NCI-H446 treated with DMSO at 0.1 percent for 48 hours (cell line): Measurements from ENCODE around the gene F2RL1.
"Not testable (repeated sequence)": the region's sequence is repeated elsewhere in the genome, so short reads cannot be mapped to it uniquely, and the experiment has no call there.

ENCODE experiments used
- DNase-seq: peaks from one replicate; lab custom pipeline; 2025; lab: John Stamatoyannopoulos, UW

F2RL1 gene

DNA sequence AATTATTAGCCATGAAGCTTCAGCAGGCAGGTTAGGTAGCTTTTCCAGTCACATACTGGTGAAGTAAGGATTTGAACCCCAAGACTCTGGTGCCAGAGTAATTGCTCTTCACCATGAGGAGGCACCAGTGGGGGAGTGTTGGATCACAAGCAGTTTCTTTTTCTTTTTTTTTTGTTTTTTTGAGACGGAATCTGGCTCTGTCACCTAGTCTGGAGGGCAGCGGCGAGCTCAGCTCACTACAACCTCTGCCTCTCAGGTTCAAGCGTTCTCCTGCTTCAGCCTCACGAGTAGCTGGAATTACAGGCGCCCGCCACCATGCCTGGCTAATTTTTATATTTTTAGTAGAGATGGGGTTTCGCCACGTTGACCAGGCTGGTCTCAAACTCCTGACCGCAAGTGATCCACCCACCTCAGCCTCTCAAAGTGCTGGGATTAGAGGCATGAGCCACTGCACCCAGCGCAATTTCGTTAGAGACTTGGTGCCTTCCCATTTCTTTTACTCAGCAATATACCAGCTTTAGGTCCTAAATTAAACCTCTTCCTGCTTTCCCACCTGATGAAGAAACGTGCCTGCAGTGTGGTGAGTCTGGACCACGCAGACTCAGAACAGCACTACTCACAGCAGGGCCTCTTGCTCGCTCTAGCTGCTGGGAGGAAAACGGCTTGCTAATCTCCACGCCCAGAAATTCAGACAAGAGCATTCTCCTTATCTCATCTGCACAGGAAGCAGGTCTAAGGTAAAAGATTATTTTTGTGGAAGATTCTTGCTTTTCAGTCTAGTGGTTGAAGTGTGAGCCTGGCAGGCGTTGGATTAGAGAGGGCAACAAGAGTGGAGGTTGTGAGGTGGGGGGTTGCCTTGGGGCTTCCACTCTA is 30.8 kb downstream of the F2RL1 start, which contains the start of gene S100Z:
Gene S100Z (plus strand): TSS at position 596 of the 873 bp plus-strand sequence. CDS start 25,346 bp downstream, outside the sequence.
- DNase-seq: no peak

- DNase-seq: no peak
Observed at GRCh38 chr5:76850543-76851145, 31.8 kb downstream of the F2RL1 start.

- no peak for DNase-seq
Observed at GRCh38 chr5:76851728-76852369, 33.0 kb downstream of the F2RL1 start.

DNA sequence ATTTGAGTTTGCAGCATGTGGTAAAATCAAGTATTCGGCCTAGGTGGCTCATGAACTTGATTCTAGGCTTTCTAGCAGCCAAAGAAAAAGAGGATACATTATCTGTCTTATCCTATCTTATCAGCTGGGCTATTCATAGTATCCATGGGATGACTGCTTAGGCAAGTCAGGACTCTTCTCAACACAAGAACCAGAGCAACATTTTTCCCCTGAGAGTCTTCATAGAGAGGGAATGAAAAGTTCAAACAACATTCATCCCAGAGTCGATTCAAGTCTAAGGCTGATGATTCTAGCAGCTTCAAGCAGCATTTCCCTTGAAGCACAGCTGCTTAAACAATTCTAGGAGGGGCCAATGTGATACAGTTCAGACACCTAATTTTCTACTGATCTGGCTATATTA is 33.9 kb downstream of the F2RL1 start:
- no peak for DNase-seq

DNA sequence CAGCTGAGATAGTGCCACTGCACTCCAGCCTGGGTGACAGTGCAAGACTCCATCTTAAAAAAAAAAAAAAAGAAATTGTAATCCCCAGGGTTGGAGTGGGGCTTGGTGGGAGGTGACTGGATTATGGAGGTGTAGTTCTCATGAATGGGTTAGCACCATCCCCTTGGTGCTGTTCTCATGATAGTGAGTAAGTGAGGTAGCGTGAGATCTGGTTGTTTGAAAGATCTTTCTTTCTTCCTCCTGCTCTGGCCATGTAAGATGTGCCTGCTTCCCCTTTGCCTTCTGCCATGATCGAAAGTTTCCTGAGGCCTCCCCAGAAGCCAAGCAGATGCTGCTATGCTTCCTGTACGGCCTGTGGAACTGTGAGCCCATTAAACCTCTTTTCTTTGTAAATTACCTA is 34.9 kb downstream of the F2RL1 start:
- not testable (repeated sequence) for DNase-seq

DNA sequence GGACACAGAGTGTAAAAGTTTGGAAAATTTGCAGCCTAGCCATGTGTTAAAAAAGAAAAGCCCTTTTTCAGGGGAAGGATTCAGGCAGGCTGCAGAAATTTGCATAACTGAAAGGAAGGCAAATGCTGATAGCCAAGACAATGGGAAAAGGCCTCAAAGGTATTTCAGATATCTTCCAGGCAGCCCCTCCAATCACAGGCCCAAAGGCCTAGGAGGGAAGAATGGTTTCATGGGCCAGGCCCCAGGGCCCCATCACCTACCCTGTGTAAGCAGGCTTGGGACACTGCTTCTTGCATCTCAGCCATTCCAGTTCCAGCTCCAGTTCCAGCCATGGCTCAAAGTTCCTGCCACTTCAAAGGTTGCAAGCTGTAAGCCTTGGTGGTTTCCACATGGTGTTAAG is 35.8 kb downstream of the F2RL1 start:
- DNase-seq: no peak

GRCh38 chr5:76855501-76855900 is 36.7 kb downstream of the F2RL1 start:
- not testable (repeated sequence) for DNase-seq

DNA sequence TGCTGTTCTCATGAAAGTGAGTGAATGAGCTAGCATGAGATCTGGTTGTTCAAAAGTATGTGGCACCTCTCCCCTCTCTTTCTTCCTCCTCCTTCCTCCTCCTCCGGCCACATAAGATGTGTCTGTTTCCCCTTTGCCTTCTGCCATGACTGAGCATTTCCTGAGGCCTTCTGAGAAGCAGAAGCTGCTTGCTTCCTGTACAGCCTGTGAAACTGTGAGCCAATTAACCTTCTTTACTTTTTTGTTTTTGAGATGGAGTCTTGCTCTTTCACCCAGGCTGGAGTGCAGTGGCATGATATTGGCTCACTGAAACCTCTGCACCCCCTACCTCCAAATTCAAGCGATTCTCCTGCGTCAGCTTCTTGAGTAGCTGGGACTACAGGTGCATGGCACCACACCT is 37.1 kb downstream of the F2RL1 start:
- DNase-seq: no peak

- DNase-seq: not testable (repeated sequence)
Observed at GRCh38 chr5:76856800-76857199, 38.0 kb downstream of the F2RL1 start.

DNA sequence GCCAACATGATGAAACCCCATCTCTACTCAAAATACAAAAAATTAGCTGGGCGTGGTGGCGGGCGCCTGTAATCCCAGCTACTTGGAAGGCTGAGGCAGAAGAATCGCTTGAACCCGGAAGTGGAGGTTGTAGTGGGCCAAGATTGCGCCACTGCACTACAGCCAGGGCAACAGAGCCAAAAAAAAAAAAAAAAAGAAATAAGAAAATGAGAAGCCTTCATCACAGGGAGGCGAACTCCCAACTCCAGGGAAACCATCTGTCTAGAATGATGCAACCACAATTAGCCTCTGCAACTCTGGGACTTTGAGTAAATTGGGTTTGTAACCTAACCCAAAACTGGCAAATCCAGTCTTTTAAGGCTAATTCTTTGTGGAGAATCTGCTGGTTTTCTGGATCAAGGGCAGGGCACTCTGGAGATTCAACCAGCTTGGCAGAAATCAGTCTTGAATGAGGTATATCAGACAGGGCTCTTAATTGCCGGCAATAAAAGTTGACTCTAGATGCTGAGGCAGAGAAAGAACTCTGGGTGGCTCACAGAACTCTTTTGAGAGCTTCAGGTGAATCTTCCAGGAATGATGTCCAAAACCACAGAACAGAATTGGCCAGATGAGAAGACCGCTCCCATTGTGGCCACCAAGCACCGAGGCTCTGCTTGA is 40.9 kb downstream of the F2RL1 start:
- no peak for DNase-seq

GRCh38 chr5:76861612-76862011 is 42.8 kb downstream of the F2RL1 start:
- no peak for DNase-seq

DNA sequence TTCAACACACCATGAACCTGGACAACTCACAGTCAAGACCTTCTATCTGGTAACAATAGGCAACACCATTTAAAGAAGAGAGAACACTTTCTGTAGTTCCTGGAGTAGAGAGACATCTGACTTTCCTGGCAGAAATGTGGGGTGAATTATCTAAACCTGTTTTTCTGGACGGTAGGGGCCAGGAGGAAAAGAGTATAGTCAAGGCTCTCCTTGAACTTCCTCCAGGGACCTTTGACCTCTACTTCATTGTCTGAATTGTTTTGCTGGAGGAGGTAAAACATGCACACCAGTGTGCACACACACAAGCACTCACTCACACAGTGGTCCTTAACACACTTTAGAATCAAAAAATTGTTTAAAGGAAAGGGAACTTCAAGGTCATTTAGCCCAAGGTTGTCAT is 44.2 kb downstream of the F2RL1 start:
- DNase-seq: no peak

- no peak for DNase-seq
Observed at GRCh38 chr5:76866503-76866902, 47.7 kb downstream of the F2RL1 start.

DNA sequence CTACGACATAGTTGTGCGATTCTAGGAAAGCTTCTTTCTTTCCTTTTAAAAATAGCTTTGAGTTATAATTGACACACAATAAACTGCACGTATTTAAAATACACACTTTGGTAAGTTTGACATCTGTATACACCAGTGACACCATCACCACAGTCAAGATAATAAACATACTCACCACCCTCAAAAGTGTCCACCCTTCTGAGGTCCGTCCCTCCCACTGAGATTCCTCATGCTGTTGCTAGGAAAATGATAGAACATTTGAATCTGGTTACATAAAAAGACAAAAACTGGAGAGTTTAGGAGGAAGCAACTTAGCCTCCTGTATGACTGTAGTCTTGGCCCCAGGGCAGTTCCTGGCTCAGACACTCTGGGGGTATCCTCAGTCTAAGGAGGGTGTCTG is 48.2 kb downstream of the F2RL1 start:
- no peak for DNase-seq

DNA sequence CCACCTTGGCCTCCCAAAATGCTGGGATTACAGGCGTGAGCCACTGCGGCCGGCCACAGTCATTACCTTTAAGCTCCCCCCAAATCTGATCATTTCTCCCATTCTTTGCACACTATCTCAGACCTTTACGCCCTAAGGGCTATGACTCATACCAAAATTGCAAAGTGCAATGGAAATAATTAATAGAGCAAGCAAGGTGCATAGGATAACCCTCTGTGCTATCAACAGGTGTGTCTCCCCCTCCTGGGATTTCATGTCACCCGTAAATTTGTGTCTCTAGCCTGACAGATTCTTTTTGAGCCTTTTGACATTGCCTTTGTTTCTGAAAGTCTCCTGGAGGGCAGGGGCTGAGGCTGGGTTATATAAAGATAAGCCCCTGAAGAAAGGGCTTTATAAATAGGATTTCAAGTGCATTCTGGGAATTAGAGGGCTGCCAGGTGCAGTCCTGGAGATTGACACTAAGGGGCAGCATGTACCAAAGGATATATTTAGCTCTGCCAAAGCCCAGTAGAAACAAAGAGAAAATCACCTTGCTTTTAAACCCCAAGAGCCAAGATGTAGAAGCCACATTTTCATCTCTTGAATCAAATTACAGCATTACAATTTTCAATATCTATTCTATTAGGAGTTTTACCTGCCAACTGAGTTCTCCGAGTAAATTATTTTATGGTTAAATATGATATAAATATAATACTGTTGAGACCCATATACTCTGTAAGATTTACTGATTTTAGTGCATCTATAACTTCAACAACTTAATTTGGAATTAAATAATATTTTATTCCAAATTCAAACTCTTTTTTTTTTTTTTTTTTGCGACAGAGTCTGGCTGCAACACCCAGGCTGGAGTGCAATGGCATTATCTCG is 49.2 kb downstream of the F2RL1 start:
- DNase-seq: peak; percentile 31

- no peak for DNase-seq
Observed at GRCh38 chr5:76870046-76870445, 51.2 kb downstream of the F2RL1 start.

DNA sequence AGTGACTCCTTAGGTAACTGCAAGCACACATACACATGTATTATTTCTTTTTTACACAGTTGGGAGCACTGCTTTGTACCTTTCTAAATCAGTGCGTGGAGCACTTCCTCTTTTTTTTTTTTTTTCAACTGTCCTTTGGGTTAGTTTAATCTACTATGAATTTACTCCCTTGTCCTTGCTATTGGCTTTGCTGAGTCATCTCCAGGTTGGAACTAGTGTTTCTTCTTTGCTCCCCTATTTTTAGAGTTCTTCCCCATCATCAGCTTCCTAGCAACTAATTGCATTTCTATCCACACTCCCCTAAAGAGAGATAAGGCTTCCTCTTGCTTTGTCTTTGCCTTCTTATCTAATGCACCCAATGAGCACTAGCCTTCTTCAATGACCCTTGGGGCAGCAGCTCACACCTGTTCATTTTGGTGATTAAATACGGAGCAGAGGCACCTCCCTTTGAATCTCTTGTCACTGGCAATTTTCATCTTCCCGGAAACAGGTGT is 55.3 kb downstream of the F2RL1 start:
- no peak for DNase-seq
